Measurements from ENCODE around the gene GRHL3.

Gene GRHL3

DNA sequence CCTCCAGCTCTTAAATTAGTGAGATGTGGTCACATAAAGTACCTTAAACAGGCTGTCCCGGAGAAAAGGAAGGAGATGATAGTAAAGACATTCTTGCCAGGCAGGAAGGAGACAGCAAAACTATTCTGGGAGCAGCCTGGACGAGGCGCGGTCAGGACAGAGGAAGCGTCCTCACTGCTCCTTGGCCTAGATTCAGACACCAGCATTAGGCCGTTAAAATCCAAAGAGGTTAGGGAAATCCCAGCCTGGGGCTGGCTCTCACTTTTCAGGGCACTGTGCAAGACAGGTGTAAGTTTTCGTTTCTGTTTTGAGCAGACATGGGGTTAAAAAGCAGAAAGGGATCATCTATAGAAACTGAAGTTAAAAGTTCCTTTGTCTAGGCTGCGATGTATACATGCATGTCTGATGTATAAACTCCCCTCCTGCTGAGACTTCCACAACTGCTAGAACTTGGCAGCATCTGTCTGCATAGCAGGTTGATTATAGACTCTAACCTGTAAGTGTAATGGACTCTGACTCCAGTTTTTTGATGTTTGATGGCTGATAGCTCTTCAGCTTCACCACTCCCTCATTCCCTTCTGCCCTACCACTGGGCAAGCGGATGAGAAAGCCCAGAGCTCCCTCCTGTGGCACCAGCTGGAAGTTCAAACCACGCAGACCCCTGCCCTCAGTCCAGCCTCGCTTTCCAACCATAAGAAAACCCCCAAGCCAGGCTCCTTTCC lies 72.9 kb downstream of the GRHL3 start:
- DNase-seq = peak in 42 of 56 donors; percentile 7 to 73 (median 42)

DNA sequence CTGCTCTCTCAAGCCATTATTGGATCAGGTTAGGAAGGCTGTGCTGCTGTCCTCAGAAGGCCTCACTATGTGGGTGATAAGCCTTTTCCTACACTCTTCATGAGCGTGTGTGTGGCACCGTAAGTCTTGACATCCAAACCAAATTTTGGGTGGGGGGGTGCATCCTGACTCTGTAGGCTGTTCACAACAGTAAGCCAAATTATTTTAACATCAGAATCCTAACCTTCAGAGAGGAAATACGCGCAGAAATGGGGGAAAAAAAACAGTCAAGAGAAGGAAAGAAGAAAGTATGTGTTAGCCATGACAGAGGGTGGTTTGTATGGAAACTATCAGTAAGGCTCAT lies 73.4 kb downstream of the GRHL3 start:
- DNase-seq = no peak

DNA sequence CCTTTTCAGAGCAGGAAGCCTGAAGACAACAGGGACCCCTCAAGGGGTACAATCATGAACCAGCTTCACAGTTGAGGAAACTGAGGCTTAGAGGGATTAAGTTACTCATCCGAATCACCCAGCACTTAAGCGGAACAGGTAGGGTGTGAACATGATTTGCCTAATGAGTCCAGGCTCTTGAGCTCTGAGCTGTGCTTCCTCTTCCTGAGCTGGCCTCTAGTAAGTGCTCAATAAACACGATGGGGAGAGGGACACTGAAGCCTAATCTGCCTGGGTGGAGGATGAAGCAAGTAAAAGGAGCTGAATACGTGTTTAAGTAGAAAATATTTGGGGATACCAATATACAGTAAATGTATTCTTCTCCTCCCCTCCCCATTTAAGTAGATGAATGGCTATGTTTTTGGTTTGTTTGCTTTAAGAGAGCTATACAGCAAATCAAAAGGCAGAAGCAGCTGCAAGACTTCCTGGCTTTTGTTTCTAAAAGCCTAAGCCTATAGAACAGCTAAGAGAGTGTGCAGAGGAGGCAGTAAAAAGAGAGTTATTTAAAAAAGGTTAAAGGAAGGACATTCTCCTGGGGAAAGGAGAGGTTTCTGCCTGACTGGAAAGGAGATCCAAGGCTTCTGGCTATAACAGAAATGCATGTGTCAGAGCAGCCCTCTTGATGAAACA lies 74.0 kb downstream of the GRHL3 start:
- no peak for DNase-seq

DNA sequence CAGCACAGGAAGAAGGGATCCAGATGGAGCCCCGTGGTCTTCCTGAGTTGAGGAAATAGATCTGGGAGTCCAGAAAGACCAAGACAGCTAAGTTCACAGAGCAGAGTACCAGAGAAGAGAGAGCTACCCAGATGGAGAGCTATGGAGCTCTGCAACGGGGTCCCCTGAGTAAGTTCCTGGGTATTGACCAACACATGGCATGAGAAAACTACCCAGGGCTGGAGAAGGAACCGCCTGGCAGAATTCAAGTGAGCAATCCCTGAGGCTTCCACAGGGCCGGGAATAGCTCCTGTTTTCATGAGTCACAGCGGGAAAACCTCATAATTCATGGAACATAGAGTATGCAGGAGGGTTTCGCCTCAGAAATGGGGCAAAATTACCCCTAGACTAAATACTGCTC lies 74.7 kb downstream of the GRHL3 start:
- no peak for DNase-seq

DNA sequence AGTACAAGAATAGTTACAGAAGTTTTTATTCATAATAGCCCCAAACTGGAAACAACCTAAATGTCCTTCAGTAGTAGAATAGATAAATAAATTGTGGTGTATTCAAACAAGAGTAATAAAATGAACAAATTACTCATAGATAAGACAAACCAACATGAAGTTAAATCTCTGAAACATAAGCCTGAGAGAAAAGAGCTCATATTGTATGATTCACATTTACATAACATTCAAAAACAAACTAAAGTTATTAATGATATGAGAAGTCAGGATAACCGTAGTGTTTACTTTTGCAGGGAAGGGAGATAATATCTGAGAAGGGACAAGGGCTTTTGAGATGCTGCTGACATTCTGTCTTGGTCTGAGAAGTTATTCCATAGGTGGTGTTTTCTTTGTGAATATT lies 80.9 kb downstream of the GRHL3 start:
- no peak for DNase-seq

DNA sequence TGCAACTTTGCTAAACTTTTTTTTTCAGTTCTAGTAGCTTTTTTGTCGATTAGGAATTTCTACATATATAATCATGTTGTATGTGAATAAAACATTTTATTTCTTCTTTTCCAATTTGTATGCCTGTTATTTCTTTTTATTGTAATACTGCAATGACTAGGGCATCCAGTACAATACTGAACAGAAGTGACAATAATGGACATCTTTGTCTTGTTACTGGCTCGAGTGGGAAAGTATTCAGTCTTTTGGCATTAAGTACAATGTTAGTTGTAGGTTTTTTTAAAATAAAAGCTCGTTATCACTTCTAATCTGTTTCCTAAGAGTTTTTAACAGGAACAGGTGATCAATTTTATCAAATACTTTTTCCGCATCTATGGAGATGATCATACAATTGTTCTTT lies 84.6 kb downstream of the GRHL3 start:
- DNase-seq = no peak

All from nucleus accumbens (tissue), 56 donors.